Measurements from ENCODE around the gene YEATS2.
"Not testable (repeated sequence)": the region's sequence is repeated elsewhere in the genome, so short reads cannot be mapped to it uniquely, and the experiment has no call there.

The YEATS2 gene

DNA sequence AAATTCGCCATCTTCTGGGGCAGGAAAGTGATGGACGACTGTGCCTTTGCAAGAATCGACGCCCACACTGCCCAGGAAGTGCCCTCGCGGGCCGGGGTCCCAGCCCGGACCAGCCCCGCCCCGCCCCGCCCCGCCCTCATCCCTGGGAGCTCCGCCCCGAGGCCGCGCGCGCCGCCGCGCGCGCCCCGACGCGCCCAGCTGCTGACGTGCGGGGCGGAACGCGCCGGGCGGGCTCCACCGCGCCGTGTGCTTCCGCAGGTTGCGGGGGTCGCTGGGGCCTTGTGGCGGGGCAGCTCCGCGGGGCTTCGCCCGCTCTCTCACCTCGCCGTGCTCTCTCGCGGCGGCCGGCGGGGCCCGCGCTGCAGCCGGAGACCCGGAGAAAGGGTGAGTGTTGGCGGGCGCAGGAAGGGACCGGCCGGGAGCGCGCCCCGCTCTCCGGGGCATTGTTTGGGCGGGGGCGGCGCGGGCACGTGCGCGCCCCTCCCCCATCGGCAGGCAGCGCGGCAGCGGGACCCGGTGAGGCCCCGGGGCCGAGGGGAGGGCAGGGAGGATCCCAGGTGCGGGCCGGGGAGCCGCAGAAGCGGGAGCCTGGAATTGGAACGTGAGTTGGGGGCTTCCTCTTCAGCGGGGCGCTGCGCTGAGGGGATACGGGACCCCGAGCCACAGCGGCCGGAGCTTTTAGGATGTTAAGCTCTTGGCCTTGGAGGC, at the start of gene YEATS2:
Gene YEATS2, plus strand, starts transcription at position 188 of the 708 bp plus-strand sequence. CDS start 17,366 bp downstream, outside the sequence.
- peak; percentile 87 for DNase-seq

DNA sequence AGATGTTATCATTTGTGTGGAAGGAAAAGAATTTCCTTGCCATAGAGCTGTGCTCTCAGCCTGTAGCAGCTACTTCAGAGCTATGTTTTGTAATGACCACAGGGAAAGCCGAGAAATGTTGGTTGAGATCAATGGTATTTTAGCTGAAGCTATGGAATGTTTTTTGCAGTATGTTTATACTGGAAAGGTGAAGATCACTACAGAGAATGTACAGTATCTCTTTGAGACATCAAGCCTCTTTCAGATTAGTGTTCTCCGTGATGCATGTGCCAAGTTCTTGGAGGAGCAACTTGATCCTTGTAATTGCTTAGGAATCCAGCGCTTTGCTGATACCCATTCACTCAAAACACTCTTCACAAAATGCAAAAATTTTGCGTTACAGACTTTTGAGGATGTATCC, 47.0 kb upstream of the YEATS2 start:
- DNase-seq, result no peak

DNA sequence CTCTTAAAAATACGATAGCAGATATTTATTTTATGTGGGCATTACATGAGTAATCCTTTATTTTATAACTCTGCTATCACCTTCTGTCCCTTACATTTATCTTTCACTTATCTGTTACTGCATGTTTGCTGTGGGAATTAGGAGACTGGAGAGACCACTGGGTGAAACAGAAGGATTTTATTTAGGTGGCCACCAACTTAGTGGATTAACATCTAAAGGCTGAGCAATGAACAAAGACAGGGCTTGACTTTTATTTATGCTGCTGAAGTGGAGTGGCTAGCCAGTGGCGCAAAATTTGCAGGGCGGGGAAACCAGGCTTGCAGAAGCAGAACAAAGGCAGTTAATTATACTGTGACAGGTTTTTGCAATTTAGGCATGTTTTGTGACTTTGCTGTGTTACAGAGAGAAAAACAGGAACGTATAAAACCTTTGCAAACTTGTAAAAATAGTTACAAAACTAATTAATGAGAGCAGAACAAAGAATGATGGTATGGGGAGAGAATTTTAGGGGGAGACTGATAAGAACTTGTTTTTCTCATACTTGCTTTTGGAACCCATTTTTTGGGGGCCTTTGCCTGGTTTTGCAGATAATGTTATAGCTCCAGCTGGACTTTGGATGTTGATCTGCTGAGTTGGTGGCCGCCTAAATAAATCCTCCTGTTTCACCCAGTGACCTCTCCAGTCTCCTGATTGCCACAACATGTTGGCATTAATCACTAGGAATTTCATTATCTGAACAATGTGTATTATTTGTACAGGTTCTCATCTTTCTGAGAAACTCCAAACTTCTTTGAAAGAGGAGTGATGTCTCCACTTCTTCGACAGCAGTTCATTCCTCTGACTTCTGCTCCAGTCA, 44.2 kb upstream of the YEATS2 start:
- no peak for DNase-seq

DNA sequence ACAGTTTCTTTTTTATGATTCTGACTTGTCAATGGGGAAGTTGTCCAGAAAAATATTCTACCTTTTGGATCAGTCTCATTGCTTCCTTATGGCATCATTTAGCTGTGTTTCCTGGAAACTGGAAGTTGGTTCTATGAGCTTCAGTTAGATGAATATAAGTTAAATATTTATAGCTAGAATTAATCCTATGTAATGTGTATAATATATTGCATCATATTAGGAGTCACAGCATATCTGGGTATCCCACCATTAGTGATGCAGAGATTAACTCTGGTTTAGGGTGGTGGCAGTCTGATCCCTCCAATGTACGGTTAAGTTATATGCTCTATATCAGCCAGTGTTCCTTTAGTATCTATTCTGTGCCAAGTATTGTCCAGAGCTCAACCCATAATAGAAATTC, 42.9 kb upstream of the YEATS2 start:
- no peak for DNase-seq

DNA sequence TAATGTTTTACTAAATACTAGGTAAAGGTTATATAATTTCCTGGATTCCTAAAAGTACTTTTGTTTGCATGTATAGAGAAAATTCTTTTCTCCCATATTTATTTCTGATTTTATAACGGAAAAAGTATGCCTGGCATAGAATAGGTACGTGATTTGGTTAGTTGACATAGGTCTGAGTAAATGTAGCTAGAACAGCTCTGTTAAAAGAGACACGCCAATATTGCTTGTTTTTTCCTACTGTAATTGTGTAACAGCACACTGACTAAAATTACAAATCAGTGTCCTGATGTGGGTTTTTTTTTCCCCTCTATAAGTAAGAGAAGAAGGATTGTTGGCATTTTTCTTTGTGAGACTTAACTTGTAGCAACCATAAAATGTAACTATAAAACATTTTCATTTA, 35.5 kb upstream of the YEATS2 start:
- no peak for DNase-seq

DNA sequence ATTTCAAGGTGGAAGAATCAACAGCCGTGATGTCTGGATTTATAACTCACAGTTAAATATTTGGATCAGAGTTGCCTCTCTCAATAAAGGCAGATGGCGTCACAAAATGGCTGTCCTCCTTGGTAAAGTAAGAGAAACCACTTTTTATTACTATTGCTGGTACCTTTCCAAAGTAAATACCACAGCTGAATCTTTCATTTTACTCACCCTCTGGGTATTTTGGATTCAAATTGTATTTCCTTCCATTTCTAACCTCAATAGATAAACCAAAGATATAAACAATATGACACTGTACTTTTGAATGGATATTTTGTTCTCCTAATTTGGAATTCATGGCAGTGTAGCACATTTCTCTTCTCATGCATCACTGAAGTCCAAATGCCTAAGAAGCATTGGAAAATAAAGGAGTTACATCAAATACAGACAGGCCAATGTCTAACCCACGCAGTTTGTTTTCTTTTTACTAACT, 32.6 kb upstream of the YEATS2 start:
- DNase-seq, result no peak

DNA sequence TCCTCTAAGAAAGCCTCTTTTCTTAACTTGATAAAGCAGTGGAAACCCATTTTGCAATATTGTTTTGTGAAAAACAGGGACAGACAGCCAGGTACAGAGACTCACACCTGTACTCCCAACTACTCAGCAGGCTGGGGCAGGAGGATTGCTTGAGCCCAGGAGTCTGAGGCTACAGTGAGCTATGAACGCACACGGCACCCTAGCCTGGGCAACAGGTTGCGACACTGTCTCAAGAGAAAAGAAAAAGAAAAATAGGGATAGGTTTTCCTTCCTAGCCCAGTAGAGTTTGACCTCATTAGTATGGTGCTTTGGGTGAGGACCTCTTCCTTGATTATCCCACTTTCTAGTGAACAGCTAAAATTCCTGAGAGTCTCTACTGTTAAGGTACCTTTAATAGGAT, 17.5 kb upstream of the YEATS2 start:
- DNase-seq, result no peak

DNA sequence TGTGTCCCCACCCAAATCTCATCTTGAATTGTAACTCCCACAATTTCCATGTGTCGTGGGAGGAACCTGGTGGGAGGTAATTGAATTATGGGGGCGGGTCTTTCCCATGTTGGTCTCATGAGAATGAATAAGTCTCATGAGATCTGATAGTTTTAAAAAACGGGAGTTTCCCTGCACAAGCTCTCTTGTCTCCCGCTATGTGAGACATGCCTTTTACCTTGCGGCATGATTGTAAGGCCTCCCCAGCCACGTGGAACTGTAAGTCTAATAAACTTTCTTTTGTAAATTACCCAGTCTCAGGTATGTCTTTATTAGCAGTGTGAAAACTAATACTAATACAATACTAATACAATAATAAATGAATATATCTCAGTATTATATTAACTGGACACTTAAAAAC, 9.9 kb upstream of the YEATS2 start:
- no peak for DNase-seq

DNA sequence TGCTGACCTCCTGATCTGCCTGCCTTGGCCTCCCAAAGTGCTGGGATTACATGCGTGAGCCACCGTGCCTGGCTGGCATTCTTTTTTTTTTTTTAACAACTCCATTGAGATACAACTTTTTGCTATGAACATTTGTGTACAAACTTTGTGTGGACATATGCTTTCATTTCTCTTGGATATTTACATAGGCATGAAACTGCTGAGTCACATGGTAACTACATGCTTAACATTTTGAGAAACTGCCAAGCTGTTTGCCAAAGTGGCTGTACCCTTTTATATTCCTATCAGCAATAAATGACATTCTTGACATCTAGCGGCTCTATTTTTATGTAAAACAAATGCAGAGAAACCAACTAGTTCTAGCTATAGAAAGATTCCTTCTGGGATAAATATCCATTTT, 8.7 kb upstream of the YEATS2 start:
- DNase-seq, result no peak

DNA sequence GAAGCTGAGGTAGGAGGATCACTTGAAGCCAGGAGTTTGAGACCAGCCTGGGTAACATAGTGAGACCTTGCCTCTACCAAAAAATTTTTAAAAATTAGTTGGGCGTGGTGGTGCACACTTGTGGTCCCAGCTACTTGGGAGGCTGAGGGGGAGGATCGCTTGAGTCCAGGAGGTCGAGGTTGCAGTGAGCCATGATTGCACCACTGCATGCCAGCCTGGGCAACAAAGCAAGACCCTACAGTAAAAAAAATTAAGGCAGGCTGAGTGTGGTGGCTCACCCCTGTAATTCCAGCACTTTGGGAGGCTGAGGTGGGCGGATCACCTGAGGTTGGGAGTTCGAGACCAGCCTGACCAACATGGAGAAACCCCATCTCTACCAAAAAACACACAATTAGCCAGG, 8.0 kb upstream of the YEATS2 start:
- not testable (repeated sequence) for DNase-seq

DNA sequence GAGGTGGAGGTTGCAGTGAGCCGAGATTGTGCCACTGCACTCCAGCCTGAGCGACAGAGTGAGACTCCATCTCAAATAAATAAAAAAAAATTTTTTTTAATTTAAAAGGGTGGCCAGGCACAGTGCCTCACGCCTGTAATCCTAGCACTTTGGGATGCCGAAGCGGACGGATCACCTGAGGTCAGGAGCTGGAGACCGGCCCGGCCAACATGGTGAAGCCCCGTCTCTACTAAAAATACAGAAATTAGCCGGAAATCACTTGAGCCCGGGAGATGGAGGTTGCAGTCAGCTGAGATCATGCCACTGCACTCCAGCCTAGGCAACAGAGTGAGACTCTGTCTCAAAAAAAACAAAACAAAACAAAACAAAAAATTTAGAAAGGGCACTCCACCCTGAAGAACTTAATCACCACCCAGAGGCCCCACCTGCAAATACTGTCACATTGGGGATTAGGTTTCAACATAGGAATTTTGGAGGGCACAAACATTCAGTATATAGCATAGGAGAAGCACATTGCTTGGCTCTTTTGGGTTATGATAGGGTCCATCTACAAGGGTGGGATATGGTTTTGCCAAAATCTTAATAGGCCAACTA, 7.1 kb upstream of the YEATS2 start:
- DNase-seq, result no peak

DNA sequence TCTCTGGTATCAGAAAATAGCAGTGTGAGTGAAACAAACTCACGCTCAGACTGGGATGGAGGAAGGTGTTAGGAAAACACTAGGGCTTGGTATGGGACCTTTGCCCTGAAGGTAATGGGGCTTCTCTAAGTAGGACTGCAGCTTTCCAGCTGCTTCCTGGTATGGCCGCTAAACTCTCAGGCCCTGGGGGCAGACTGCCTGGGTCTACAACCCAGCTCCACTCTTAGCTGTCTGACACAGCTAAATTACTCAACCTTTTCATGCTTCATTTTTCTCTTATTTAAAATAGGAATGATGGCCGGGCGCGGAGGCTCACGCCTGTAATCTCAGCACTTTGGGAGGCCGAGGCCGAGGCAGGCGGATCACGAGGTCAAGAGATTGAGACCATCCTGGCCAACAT, 5.2 kb upstream of the YEATS2 start:
- no peak for DNase-seq

DNA sequence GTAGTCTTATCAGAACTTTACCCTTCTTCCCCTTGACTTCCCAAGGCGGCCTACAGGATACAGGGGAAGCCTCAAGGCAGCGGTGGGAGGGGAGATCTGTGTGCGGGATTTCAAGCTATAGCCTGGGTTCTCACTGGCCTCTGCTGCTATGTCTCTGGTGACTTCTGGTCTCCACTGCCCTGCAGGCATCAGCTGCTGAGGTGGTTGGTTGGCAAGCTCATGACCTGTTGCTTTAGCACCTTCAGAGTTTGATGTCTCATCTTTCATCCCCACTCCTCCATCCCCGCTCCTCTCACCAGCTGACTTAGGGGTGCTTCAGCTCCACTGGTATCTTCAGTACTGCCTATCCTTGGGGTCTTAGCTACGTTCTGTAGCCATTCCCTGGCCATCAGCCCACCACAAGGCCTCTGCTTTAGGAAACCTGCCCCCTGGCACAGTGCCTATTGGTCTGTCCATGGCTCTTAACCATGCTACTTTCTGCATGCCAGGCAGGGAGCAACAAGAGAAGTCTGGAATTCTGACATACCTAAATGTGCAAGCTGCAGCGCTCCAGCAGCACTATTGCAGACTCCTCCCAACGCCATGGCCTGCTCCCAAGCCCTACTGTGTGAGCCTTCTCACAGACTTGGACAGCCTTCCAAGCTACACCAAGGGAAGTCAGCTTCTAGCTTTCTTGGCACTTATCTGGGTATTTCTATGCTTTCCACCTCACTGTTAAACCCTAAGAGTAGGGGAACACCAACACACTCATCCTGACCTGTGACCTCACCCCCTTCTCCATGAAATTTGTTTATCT, 1.8 kb upstream of the YEATS2 start:
- no peak for DNase-seq

DNA sequence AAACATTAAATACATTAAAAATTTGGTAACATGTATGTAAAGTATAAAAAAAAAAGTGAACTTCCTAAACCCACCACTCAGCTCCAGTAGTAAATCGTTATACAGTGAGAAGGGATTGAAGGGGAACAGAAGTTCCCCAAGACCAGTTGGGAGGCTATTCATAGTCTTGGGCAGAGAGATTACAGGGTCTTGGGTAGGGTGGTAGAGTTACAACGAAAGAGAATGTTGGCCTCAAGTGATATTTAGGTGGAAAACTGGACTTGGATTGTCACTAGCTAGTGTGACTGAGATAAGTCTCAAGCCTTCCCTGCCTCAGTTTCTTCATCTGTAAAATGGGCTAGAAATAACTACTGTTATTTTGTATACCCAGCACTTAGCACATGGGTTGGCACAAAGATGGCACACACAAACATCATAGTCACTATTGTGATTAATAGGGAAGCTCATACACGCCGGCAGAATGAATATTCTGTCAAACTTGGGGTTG, 431 bp upstream of the YEATS2 start:
- no peak for DNase-seq

DNA sequence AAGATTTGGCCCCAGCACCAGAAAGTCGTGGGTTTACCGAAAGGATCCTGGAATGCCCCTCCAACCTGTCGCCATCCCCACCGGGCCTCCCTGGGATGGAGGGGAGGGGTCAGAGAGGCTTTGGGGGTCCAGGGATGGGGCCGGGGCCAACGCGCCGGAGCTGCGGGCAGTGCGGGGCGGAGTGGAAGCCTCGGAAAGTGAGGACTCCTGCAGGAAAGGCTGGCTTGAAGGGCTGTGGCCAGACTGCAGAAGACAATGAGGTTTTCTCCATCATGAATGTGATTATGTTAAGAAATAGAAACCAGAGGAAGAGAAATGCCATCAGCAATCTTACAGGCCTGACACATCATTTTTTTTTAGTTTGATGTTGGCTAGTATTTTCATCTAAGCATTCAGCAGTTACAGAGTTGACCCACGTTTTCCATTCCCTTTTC, 738 bp downstream of the YEATS2 start:
- DNase-seq, result peak; percentile 71

DNA sequence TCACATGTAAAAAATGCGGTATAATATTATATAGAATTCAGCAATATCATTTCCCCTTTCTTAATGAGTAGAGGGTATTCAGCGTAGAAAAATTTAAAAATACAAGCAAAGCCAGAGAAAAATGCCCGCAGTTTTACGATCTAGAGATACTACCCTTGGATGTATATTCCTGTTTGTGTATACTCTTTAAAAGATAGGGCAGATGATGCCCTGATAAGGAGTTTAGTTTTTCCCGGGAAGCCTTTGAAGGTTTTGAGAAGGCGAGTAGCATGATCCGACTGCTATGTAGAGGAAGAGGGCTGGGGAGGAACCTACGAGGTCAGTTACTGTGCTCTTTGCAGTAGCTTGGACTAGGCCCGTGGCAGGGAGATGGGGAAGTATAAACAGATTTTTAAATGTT, 1.2 kb downstream of the YEATS2 start:
- no peak for DNase-seq

DNA sequence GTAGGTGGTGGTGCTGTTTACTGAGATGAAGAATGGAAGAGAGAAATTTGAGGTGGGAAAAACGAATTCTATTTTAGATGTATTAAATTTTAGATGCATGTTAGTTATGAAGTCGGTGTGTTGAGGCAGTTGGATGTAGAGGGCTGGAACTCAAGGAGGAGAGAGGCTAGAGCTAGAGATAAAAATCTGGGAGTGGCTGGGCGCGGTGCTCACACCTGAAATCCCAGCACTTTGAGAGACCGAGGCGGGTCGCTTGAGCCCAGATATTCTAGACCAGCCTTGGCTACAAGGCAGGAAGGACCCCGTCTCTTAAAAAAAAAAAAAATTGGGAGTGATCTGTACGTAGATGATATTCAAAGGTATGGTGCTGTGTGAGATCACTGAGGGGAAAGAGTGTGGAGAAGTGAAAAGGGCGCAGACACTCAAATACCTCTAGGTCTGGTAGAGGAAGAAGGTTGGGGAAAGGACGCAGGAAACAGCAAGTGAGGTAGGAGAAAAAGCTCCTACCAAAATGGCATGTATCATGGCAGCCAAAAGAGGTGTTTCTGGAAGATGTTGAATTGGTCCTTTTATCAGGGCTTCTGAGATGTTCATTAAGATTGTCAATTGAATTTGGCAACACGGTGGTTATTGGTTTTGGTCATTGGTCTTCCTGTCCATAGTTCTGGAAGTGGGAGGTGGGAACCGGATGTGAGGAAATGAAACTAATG, 1.8 kb downstream of the YEATS2 start:
- no peak for DNase-seq

DNA sequence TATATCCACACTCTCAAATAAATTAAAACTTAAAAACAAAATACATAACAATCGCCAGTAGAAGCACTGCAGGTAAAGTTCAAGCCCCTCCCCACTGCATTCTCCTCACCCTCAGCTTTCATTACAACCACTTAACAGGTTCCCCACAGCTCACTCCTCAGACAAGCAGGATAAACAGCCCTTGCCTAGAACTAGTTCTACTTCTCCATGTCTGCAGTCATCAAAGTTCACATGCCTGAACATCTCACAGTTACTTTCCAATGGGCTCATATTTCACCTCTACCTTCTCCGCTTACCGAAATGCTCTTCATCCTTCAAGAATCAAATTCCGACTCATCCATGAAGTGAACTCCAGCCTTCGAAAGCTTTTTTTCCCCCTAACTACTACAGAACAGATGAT, 4.1 kb downstream of the YEATS2 start:
- no peak for DNase-seq

DNA sequence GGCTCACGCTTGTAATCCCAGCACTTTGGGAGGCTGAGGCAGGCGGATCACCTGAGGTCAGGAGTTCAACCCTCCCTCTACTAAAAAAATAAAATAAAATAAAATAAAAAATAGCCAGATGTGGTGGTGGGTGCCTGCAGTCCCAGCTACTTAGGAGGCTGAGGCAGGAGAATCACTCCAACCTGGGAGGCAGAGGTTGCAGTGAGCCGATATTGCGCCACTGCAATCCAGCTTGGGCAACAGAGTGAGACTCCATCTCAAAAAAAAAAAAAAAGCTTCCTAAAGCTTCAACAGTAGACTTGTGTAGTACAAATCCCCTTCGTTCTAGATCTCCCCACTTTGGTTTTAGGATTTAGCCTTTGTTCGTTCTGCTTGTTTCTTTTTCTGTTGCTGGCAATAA, 6.3 kb downstream of the YEATS2 start:
- DNase-seq, result not testable (repeated sequence)

DNA sequence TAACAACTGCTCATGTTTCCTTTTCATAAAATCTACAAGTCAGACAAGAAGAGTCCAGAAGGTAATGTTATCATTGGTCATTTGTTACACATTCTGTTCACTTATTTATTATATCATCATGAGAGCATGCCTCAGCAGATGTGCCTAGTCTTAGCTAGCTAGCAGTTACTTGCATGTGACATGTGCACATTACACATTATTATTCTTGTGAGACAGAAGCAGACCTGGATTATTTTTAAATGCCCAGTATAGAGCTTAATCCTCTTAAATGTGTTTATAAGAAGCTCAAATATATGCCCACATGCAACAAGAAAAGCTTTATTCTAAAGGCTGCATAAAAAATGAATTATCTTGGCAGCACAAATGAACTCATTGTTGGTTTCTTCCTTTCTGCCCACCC, 12.6 kb downstream of the YEATS2 start:
- no peak for DNase-seq

DNA sequence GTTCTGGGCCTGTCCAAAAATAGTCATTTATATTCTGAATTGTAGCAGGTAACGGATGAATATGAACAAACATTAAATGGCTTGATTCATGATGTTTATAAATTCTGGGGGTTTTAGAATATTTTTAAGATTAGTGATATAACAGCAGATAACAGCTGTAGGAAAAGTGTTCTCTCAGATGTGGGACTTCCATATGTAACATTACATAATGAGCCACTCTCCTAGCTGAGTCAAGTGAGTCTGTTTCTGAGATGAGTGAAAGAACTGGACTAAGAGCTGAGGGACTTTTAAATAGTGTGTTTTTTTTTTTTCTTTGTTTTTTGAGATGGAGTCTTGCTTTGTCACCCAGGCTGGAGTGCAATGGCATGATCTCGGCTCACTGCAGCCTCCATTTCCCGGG, 13.9 kb downstream of the YEATS2 start:
- DNase-seq, result no peak

DNA sequence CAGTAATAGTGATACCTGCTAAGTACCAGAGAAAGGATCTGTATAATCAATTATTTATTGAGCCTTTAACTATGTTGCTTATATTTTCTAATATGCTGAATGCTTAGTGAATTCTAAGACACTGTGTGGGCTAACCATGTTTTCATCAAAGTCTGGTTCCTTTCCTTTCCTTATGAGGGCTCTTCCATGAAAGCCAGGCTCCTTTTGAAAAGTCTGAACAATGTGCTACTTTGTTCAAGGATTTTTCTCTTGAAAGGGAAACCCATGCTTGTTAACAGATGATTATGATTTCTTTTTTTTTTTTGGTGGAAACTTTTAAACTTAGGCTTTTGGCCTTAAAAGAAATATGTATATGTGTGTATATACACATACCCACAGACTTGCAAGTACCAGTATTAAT, 17.0 kb downstream of the YEATS2 start:
- DNase-seq, result no peak

Data from right forelimb (tissue), 1 donor.